SK-N-SH (cell line): ENCODE measurements around the gene DGCR2.

Experiments
- CHD2 ChIP-seq: fragments of 150-350 bp; IDR thresholded peaks from 2 replicates; pipeline ENCODE4 v1.6.1; 2018; ENCODE audit warnings: low read length; ENCODE audit not compliant: partially characterized antibody
- ELF1 ChIP-seq: IDR thresholded peaks from 2 replicates; pipeline ENCODE4 v1.4.0; 2012
- GATA2 ChIP-seq: sonication (generic); formaldehyde crosslinking; IDR thresholded peaks from 2 replicates; pipeline ENCODE4 v1.5.0; 2020; ENCODE audit warnings: mild to moderate bottlenecking, missing genetic modification reagents
- MEF2A ChIP-seq: IDR thresholded peaks from 2 replicates; pipeline ENCODE4 v1.4.0; 2012; ENCODE audit warnings: low read depth, borderline replicate concordance
- POLR2AphosphoS5 ChIP-seq: IDR thresholded peaks from 2 replicates; pipeline ENCODE4 v1.6.1; 2012; ENCODE audit warnings: low read depth, low read length
- RAD21 ChIP-seq: IDR thresholded peaks from 2 replicates; pipeline ENCODE4 v1.6.1; 2012; ENCODE audit warnings: mild to moderate bottlenecking, low read length
- RFX5 ChIP-seq: IDR thresholded peaks from 2 replicates; pipeline ENCODE4 v1.6.1; 2012; ENCODE audit warnings: mild to moderate bottlenecking, improper control_type of control experiment, low read length
- SIN3A ChIP-seq: IDR thresholded peaks from 2 replicates; pipeline ENCODE4 v1.6.1; 2012; ENCODE audit warnings: low read depth, mild to moderate bottlenecking, low read length, moderate library complexity, borderline replicate concordance
- SMC3 ChIP-seq: IDR thresholded peaks from 2 replicates; pipeline ENCODE4 v1.6.1; 2012; ENCODE audit warnings: low read depth, low read length, improper control_type of control experiment
- TAF1 ChIP-seq: IDR thresholded peaks from 2 replicates; pipeline ENCODE4 v1.6.1; 2012; ENCODE audit warnings: low read depth, mild to moderate bottlenecking, low read length, moderate library complexity, borderline replicate concordance
- TF ChIP-seq, protein P1 (sequence below): fragments of 200-600 bp; sonication (generic); IDR thresholded peaks from 2 replicates; pipeline ENCODE4 v1.6.1; 2017; ENCODE audit warnings: antibody characterized with exemption, mild to moderate bottlenecking, moderate library complexity
- TF ChIP-seq, protein P2 (sequence below): IDR thresholded peaks from 2 replicates; pipeline ENCODE4 v1.6.1; 2012; ENCODE audit warnings: mild to moderate bottlenecking, low read depth, low read length, moderate library complexity
- TF ChIP-seq, protein P3 (sequence below): IDR thresholded peaks from 2 replicates; pipeline ENCODE4 v1.4.0; 2012; ENCODE audit warnings: low read depth
- TF ChIP-seq, protein P4 (sequence below): fragments of 150-350 bp; IDR thresholded peaks from 2 replicates; pipeline ENCODE4 v1.6.1; 2016; ENCODE audit warnings: mild to moderate bottlenecking, low read depth, low read length

DNA sequence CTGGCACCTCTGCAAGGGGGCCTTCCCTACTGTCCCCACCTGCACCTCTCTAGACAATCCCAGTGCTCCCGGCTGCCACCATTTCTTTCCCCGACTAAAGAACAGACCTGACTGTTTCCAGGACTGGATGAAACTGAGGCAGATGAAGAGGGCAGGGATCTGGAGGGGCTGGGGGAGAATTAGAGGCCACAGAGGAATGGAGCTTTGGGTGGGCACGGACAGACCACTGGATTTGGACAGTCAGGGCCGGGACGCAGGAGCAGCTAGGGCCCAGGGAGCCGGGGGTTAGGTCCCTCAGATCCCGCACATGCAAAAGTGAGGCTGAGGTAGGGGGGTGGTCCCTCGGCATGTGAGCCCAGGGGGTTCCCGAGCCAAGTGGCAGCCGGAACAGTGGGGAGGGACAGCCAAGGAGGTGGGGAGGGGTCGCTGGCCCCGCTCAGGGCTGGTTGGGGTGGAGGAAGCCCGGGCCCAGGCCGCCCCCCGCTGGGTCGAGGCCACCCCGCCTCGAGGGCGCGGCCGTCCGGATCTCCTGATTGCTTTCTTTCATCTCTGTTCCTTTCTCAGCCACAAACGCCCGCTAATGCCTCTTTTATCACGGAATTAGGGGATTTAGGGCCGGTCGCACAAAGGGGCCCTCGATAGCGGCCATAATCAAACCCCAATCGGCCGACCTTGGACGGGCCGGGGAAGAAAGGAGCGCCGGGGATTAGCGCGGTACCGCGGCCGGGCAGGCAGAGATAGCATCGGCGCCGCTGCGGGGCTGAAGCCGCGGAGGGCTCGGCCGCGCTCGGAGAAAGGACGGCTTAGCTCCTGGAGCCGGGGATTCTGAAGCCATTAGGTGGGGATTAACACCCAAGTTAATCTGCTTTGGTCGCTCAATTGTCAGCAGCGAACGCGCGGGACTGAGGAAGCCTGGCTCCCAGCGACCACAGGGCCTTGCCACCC lies 47.1 kb upstream of the DGCR2 start:
- TF ChIP-seq CHD2 (no peak), SMC3 (no peak), RAD21 (no peak), GATA2 (0 out of 2 replicates have a peak, but pooled peaks have one; percentile 7), SIN3A (no peak), MEF2A (no peak), RFX5 (no peak), ELF1 (no peak), POLR2AphosphoS5 (no peak), TAF1 (no peak)
- TF ChIP-seq, protein P1, sequence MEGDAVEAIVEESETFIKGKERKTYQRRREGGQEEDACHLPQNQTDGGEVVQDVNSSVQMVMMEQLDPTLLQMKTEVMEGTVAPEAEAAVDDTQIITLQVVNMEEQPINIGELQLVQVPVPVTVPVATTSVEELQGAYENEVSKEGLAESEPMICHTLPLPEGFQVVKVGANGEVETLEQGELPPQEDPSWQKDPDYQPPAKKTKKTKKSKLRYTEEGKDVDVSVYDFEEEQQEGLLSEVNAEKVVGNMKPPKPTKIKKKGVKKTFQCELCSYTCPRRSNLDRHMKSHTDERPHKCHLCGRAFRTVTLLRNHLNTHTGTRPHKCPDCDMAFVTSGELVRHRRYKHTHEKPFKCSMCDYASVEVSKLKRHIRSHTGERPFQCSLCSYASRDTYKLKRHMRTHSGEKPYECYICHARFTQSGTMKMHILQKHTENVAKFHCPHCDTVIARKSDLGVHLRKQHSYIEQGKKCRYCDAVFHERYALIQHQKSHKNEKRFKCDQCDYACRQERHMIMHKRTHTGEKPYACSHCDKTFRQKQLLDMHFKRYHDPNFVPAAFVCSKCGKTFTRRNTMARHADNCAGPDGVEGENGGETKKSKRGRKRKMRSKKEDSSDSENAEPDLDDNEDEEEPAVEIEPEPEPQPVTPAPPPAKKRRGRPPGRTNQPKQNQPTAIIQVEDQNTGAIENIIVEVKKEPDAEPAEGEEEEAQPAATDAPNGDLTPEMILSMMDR = no peak
- TF ChIP-seq, protein P2, sequence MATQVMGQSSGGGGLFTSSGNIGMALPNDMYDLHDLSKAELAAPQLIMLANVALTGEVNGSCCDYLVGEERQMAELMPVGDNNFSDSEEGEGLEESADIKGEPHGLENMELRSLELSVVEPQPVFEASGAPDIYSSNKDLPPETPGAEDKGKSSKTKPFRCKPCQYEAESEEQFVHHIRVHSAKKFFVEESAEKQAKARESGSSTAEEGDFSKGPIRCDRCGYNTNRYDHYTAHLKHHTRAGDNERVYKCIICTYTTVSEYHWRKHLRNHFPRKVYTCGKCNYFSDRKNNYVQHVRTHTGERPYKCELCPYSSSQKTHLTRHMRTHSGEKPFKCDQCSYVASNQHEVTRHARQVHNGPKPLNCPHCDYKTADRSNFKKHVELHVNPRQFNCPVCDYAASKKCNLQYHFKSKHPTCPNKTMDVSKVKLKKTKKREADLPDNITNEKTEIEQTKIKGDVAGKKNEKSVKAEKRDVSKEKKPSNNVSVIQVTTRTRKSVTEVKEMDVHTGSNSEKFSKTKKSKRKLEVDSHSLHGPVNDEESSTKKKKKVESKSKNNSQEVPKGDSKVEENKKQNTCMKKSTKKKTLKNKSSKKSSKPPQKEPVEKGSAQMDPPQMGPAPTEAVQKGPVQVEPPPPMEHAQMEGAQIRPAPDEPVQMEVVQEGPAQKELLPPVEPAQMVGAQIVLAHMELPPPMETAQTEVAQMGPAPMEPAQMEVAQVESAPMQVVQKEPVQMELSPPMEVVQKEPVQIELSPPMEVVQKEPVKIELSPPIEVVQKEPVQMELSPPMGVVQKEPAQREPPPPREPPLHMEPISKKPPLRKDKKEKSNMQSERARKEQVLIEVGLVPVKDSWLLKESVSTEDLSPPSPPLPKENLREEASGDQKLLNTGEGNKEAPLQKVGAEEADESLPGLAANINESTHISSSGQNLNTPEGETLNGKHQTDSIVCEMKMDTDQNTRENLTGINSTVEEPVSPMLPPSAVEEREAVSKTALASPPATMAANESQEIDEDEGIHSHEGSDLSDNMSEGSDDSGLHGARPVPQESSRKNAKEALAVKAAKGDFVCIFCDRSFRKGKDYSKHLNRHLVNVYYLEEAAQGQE = no peak
- TF ChIP-seq, protein P3, sequence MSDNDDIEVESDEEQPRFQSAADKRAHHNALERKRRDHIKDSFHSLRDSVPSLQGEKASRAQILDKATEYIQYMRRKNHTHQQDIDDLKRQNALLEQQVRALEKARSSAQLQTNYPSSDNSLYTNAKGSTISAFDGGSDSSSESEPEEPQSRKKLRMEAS = no peak
- TF ChIP-seq, protein P4, sequence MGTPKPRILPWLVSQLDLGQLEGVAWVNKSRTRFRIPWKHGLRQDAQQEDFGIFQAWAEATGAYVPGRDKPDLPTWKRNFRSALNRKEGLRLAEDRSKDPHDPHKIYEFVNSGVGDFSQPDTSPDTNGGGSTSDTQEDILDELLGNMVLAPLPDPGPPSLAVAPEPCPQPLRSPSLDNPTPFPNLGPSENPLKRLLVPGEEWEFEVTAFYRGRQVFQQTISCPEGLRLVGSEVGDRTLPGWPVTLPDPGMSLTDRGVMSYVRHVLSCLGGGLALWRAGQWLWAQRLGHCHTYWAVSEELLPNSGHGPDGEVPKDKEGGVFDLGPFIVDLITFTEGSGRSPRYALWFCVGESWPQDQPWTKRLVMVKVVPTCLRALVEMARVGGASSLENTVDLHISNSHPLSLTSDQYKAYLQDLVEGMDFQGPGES = no peak
